AG08396 (cell line): Measurements from ENCODE around the gene JPT1.
A peak's percentile ranks its signal among the peaks of the same experiment; 100 is the strongest.
"Not testable (repeated sequence)": the region's sequence is repeated elsewhere in the genome, so short reads cannot be mapped to it uniquely, and the experiment has no call there.

ENCODE experiments used
- DNase-seq: peaks from one replicate; pipeline ENCODE4 v3.0.0; 2012; ENCODE audit warnings: low spot score, mixed read lengths

The JPT1 gene

DNA sequence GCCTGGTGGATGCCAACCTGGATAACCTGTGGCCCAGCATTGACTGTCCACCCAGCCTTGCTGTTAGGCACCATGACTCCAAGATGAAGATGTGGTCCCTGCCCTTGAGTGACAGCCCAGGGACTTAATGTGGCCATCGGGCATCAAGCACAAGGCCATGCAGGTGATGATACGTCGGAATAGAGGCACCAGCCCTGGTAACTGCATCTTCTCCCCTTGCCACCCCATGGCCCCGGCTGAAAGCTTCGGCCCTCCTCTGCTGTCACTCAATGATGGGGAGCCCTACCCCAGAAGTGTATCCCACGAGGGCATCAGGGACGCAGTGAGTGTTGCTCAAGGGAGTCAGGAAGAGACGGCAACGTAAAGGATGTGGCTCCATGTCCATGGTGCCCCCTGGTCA lies 24.7 kb downstream of the JPT1 start:
- no peak for DNase-seq

- no peak for DNase-seq
Observed at GRCh38 chr17:75128694-75129505, 25.4 kb downstream of the JPT1 start.

- not testable (repeated sequence) for DNase-seq
Observed at GRCh38 chr17:75127936-75128335, 26.4 kb downstream of the JPT1 start.

DNA sequence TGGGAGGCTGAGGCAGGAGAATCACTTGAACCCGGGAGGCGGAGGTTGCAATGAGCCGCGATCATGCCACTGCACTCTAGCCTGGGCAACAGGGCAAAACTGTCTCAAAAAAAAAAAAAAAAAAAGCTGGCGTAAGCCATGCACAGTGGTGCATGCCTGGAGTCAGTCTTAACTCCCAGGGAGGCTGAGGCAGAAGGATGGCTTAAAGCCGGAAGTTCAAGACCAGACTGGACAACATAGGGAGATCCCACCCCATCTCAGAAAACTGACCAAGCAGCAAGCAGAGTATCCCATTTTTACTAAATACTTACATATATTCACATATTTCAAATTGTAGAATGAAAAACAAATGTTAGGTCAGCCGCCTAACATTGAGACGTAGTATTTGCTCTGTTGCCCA lies 27.4 kb downstream of the JPT1 start:
- no peak for DNase-seq

DNA sequence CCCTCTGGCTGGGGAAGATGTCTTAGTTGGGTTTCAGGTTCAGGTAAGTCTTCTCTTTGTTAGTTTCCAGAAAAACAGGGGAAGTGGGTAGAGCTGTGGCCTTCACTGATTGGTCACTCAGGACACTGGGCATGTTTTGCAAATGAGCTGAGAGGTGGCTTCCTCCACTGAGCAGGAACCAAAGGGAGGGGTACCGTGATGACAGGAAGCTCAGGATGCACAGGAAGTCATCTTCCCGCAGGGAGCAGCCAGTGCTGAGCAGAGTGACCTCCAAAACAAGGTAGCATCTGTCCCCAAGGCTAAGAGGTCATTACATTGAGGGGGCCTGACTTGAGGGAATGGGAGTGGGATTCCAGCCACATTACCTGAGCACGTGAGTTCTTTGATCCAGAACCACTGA lies 28.3 kb downstream of the JPT1 start:
- no peak for DNase-seq

- DNase-seq: no peak
Observed at GRCh38 chr17:75124819-75125162, 29.5 kb downstream of the JPT1 start.

DNA sequence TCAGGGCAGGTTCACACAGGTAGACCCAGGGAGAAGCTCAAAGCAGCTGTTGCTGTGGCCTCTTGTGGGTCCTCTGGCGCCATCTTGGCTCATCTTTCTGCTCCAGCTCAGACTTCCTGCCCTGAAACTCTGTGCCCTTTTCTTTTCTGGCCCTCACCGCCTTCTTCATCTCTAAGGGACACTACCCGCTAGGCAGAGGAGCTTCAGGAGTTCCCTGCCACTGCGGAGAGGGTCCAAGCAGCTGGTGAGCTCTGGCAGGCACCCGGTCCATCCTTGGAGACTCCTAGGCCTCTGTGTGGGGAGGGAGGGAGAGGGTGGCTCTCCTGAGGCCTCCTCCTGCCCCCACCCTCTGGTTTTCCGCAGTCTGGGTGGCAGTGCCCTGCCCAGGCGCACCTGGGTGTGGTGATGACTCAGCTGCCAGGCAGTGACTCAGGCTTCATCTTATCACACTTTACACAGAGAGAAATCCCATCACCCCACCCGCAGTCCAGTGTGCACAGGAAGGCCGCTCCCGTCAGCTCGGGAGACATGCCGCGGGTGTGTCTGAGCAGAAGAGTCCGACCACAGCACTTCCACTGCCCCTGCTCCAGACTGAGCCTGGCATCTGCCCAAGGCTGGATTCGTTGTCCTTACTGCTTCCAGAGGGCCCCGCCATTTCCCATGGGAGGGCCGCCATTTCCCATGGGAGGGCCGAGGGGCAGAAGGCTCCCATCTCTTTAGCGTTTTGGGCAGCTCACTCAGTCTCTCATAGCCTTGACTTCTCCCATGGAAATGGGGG lies 30.1 kb downstream of the JPT1 start:
- DNase-seq: no peak

GRCh38 chr17:75118307-75118706 lies 36.0 kb downstream of the JPT1 start:
- no peak for DNase-seq

DNA sequence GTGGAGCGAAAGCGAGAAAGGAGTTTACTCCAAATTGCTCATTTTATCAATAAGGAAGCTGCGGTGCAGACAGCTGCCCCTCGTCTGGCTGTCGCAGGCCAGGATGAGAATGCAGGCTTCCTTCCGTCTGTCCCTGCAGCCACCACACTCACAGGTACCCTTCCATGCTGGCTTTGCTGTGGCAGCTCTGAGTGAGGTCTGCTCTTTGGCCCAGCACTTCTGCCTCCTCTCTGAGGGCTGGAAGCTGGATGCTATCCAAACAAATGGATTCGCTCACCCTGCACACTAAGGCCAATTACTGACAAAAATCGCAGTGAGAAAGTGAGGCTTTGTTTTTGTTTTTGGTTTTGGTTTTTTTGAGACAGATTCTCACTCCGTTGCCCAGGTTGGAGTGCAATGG lies 37.6 kb downstream of the JPT1 start:
- DNase-seq: no peak

DNA sequence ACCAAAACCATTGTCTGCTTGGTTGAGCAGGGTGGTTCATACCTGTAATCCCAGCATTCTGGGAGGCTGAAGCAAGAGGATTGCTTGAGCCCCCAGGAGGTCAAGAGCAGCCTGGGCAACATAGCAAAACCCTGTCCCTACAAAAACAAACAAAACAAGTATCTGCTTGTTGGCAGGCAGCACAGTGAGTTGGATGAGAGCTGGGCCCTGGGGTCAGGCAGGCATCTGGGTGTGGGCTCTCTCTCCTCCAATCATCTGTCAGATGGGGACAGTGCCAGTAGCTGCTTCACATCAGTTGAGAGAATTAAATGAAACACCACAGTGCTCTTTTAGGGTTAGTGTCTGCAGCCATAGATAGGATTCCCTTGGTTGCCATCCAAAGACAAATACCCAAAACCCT lies 38.8 kb downstream of the JPT1 start:
- no peak for DNase-seq

- no peak for DNase-seq
Observed at GRCh38 chr17:75114552-75115314, 39.6 kb downstream of the JPT1 start.

- peak; percentile 89 for DNase-seq
Observed at GRCh38 chr17:75113798-75114551, 40.3 kb downstream of the JPT1 start.

DNA sequence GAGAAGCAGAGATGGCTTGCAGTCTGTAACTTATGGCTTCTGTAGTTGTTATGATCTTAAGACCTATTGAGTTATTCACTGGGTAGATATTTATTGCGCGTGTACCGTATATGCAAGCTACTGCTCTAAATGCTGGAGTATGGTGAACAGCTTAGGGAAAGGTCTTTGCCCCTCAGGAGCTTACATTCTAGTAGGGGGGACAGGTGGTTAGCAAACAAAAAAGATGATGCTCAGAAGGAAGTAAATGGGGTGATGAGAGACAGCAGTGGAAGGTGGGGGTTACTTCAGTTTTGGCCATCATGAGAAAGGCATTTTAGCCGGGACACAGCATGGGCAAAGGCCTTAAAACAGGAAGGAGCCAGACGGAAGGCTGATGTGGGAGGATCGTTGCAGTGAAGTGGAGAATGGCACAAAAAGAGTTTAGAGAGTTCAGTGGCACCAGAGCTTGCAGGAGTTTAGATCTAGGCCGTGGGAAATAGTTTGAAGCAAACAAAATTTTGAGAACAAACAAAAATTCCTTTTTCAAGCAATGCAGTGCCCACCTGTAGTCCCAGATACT lies 42.5 kb downstream of the JPT1 start:
- DNase-seq: no peak

DNA sequence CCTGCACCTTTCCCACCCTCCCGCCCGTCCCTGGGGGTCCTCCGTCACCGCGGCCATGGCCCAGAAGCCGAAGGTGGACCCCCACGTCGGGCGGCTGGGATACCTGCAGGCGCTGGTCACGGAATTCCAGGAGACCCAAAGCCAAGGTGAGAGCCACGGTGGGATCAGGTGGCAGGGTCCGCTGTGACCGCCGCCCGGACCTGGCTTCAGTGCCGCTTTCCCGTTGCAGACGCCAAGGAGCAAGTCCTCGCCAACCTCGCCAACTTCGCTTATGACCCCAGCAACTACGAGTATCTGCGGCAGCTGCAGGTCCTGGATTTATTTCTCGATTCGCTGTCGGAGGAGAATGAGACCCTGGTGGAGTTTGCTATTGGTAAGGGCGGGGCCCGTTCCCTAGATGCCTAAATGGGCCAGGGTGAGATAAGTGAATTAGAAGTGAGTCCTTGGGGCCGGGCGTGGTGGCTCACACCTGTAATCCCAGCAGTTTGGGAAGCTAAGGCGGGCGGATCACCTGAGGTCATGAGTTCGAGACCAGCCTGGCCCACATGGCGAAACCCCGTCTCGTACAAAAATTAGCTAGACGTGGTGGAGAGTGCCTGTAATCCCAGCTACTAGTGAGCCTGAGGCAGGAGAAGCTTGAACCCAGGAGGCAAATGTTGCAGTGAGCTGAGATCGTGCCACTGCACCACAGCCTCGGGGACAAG lies 43.9 kb downstream of the JPT1 start:
- DNase-seq: no peak

GRCh38 chr17:75109407-75110233 lies 44.7 kb downstream of the JPT1 start, which contains the start of gene ARMC7:
TSS of gene ARMC7 (plus strand) at chr17:75109969. CDS start at chr17:75110289, 320 bp downstream.
- peak; percentile 98 for DNase-seq

- no peak for DNase-seq
Observed at GRCh38 chr17:75109046-75109406, 45.3 kb downstream of the JPT1 start.

DNA sequence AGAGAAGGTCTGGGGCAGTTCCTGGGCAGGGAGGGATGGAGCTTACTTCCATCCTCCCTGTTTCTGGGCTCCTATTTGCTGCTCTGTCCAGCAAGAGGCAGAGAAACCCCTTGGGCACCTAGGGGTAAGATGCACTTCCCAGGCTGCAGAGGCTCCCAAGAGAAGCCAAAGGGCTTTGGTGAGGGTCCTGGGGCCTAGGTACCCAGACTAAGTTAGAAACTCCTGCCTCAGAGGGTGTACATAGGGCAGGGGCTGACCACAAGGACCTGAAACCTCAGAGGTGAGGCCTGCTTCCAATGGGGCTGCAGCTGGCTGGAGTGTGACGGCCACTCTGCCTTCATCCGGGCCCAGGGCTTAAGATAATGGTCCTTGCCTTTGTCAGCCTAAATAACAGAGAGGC lies 46.1 kb downstream of the JPT1 start:
- no peak for DNase-seq

GRCh38 chr17:75105126-75106080 lies 48.9 kb downstream of the JPT1 start:
- DNase-seq: peak; percentile 81
